H9 (cell line): ENCODE results near the gene DNAJC15. TPM values are rescaled to one million over a fixed set of nuclear protein-coding genes. Genes with fewer than 3 reads are reported as not detected.

Experiments used
- DNase-seq: peaks from one replicate; pipeline ENCODE4 v3.0.0-alpha.2; 2017
- H2AFZ ChIP-seq: one replicate; pipeline ENCODE4 v1.6.1; 2013; ENCODE audit warnings: mild to moderate bottlenecking, low read length, control low read depth, moderate library complexity
- H2AK5ac ChIP-seq: 2 replicates; pipeline ENCODE4 v1.6.1; 2013; ENCODE audit warnings: low read length, control low read depth, mixed read lengths; ENCODE audit not compliant: insufficient read length
- H2BK120ac ChIP-seq: one replicate; pipeline ENCODE4 v1.6.1; 2013; ENCODE audit warnings: low read depth, mild to moderate bottlenecking, low read length, control low read depth, inconsistent platforms; ENCODE audit not compliant: poor library complexity, severe bottlenecking
- H2BK12ac ChIP-seq: 2 replicates; pipeline ENCODE4 v1.6.1; 2013; ENCODE audit warnings: low read length, control low read depth, mixed read lengths, low read depth; ENCODE audit not compliant: insufficient read length
- H2BK15ac ChIP-seq: 2 replicates; pipeline ENCODE4 v1.6.1; 2013; ENCODE audit warnings: low read depth, low read length, control low read depth
- H2BK20ac ChIP-seq: one replicate; pipeline ENCODE4 v1.6.1; 2013; ENCODE audit warnings: low read depth, mild to moderate bottlenecking, low read length, control low read depth, inconsistent platforms; ENCODE audit not compliant: poor library complexity, severe bottlenecking
- H2BK5ac ChIP-seq: 2 replicates; pipeline ENCODE4 v1.6.1; 2013; ENCODE audit warnings: low read length, control low read depth, mixed read lengths; ENCODE audit not compliant: insufficient read length
- H3K14ac ChIP-seq: 2 replicates; pipeline ENCODE4 v1.6.1; 2013; ENCODE audit warnings: low read length, control low read depth; ENCODE audit not compliant: insufficient read depth
- H3K18ac ChIP-seq: 2 replicates; pipeline ENCODE4 v1.6.1; 2013; ENCODE audit warnings: low read depth, mild to moderate bottlenecking, mixed read lengths, low read length, control low read depth; ENCODE audit not compliant: insufficient read length
- H3K23ac ChIP-seq: 2 replicates; pipeline ENCODE4 v1.6.1; 2013; ENCODE audit warnings: low read length, control low read depth, mixed read lengths, low read depth; ENCODE audit not compliant: insufficient read length
- H3K23me2 ChIP-seq: 2 replicates; pipeline ENCODE4 v1.6.1; 2013; ENCODE audit warnings: low read depth, mild to moderate bottlenecking, mixed read lengths, low read length, control low read depth; ENCODE audit not compliant: insufficient read length, poor library complexity, severe bottlenecking
- H3K27ac ChIP-seq: 2 replicates; pipeline ENCODE4 v1.5.1; 2013; ENCODE audit warnings: low read length, control low read depth, mixed read lengths, low read depth; ENCODE audit not compliant: insufficient read length
- H3K27me3 ChIP-seq: 2 replicates; pipeline ENCODE4 v1.6.1; 2013; ENCODE audit warnings: low read length, control low read depth, inconsistent platforms; ENCODE audit not compliant: insufficient read depth
- H3K4ac ChIP-seq: 2 replicates; pipeline ENCODE4 v1.6.1; 2013; ENCODE audit warnings: low read depth, mild to moderate bottlenecking, control low read depth, inconsistent platforms, low read length, moderate library complexity
- H3K4me1 ChIP-seq: 2 replicates; pipeline ENCODE4 v1.6.1; 2013; ENCODE audit warnings: low read length, control low read depth, inconsistent platforms; ENCODE audit not compliant: insufficient read depth
- H3K4me2 ChIP-seq: 2 replicates; pipeline ENCODE4 v1.6.1; 2013; ENCODE audit warnings: low read length, control low read depth, mixed read lengths; ENCODE audit not compliant: insufficient read length, insufficient read depth
- H3K56ac ChIP-seq: 2 replicates; pipeline ENCODE4 v1.6.1; 2013; ENCODE audit warnings: low read depth, mild to moderate bottlenecking, mixed read lengths, low read length, control low read depth; ENCODE audit not compliant: insufficient read length
- H3K79me1 ChIP-seq: 2 replicates; pipeline ENCODE4 v1.6.1; 2013; ENCODE audit warnings: low read depth, mild to moderate bottlenecking, moderate library complexity, low read length, control low read depth, inconsistent platforms; ENCODE audit not compliant: insufficient read depth, poor library complexity, severe bottlenecking
- H3K79me2 ChIP-seq: 2 replicates; pipeline ENCODE4 v1.6.1; 2013; ENCODE audit warnings: low read length, control low read depth, inconsistent platforms; ENCODE audit not compliant: insufficient read depth
- H3K9ac ChIP-seq: 2 replicates; pipeline ENCODE4 v1.6.1; 2013; ENCODE audit warnings: low read length, control low read depth, mixed read lengths; ENCODE audit not compliant: insufficient read length; ENCODE audit errors: extremely low read depth
- H3K9me3 ChIP-seq: one replicate; pipeline ENCODE4 v1.6.1; 2013; ENCODE audit warnings: low read depth, low read length, inconsistent platforms; ENCODE audit not compliant: control insufficient read depth
- H3T11ph ChIP-seq: one replicate; pipeline ENCODE4 v1.6.1; 2013; ENCODE audit warnings: mild to moderate bottlenecking, low read length, control low read depth, inconsistent platforms
- H4K20me1 ChIP-seq: one replicate; pipeline ENCODE4 v1.6.1; 2013; ENCODE audit not compliant: control insufficient read depth, insufficient read length, insufficient read depth
- H4K5ac ChIP-seq: 2 replicates; pipeline ENCODE4 v1.6.1; 2013; ENCODE audit warnings: low read depth, mild to moderate bottlenecking, mixed read lengths, low read length, control low read depth; ENCODE audit not compliant: insufficient read length
- H4K8ac ChIP-seq: replicated peaks from 2 replicates; pipeline ENCODE4 v1.6.1; 2013; ENCODE audit warnings: low read length, control low read depth, mixed read lengths, low read depth; ENCODE audit not compliant: insufficient read length
- H4K91ac ChIP-seq: 2 replicates; pipeline ENCODE4 v1.6.1; 2013; ENCODE audit warnings: low read depth, mild to moderate bottlenecking, moderate library complexity, mixed read lengths, low read length, control low read depth; ENCODE audit not compliant: insufficient read length
- H3K27ac Mint-ChIP-seq, 3 experiments: 2 replicates in 2 of 3; 3 replicates in 1 of 3; pipeline ENCODE4 v1.8.0; 2020 to 2021; ENCODE audit warnings: mixed read lengths in 3 of 3, mild to moderate bottlenecking in 1 of 3, moderate library complexity in 1 of 3
- H3K27me3 Mint-ChIP-seq: 2 replicates; pipeline ENCODE4 v1.8.0; 2021; ENCODE audit warnings: low read depth, mild to moderate bottlenecking, moderate library complexity, mixed read lengths
- H3K36me3 Mint-ChIP-seq, 3 experiments: 2 replicates in 2 of 3; 3 replicates in 1 of 3; pipeline ENCODE4 v1.8.0; 2020 to 2021; ENCODE audit warnings: low read depth in 3 of 3, mixed read lengths in 3 of 3; ENCODE audit not compliant: insufficient read depth in 1 of 3
- H3K4me1 Mint-ChIP-seq, 2 experiments: 2 replicates each; pipeline ENCODE4 v1.8.0; 2020; ENCODE audit warnings: mixed read lengths in 2 of 2
- H3K4me3 Mint-ChIP-seq, 2 experiments: 2 replicates in 1 of 2; 3 replicates in 1 of 2; pipeline ENCODE4 v1.8.0; 2020 to 2021; ENCODE audit warnings: mild to moderate bottlenecking in 2 of 2, mixed read lengths in 2 of 2, moderate library complexity in 1 of 2
- H3K9me3 Mint-ChIP-seq, 2 experiments: 2 replicates in 1 of 2; 3 replicates in 1 of 2; pipeline ENCODE4 v1.8.0; 2020; ENCODE audit warnings: mild to moderate bottlenecking in 2 of 2, mixed read lengths in 2 of 2, moderate library complexity in 1 of 2
- CTCF ChIP-seq: fragments of 200-600 bp; sonication (generic); conservative IDR thresholded peaks from 3 replicates; pipeline ENCODE4 v1.8.0; 2021; ENCODE audit warnings: antibody characterized with exemption, mild to moderate bottlenecking
- WGBS: extraction: QIAGEN DNeasy Blood & Tissue Kit; methylation state at CpG from one replicate; pipeline ENCODE4 v1.1.7; 2013; ENCODE audit warnings: missing lambda C conversion rate, low lambda C conversion rate, mixed read lengths; ENCODE audit not compliant: insufficient read length; ENCODE audit errors: extremely low coverage; 5-methylcytosine and 5-hydroxymethylcytosine counted together
- total RNA-seq: library from RNA; stranded (reverse); gene quantifications from 2 replicates; pipeline ENCODE4 v1.2.1, GENCODE V29; 2021

DNAJC15 gene
- total RNA-seq, 1 experiment from 2014 or later: 13.4 TPM

DNA sequence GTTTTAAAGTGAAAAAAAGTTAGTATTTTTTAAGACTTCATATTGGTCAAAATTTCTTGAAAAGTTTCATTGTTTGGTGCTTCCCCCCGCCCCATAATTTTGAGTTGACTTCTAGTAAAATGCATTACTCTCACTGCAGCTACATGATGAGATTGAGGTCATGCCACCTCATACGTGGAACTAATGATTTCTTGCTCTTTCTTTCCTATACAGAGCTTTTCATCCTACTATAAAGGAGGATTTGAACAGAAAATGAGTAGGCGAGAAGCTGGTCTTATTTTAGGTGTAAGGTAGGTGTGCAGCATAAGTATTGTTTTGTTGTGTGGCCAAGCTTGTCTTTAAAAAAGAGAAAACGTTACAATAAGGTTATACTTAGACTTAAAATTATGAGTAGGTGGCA lies 55.0 kb downstream of the DNAJC15 start:
- H4K91ac ChIP-seq: no peak overlapping the region
- H2BK20ac ChIP-seq: no peak overlapping the region
- Mint-ChIP-seq H3K4me3 (no peak overlapping the region), H3K4me1 (peaks cover 15 to 21% of the 10 kb centered on the region in 2 experiments), H3K27ac (no peak overlapping the region; a peak in 1 of 7 replicates), H3K27me3 (no peaks in the 10 kb centered on the region), H3K36me3 (peaks cover 5 to 22% (median 19%) of the 10 kb centered on the region in 3 experiments), H3K9me3 (peaks cover 2 to 3% of the 10 kb centered on the region in 2 experiments; a peak in 2 of 5 replicates)
- no peaks in the 10 kb centered on the region for H3K23me2 ChIP-seq
- H2AFZ ChIP-seq: no peak overlapping the region
- no peak overlapping the region for H2BK5ac ChIP-seq
- H3K14ac ChIP-seq: no peak overlapping the region
- no peaks in the 10 kb centered on the region for H4K20me1 ChIP-seq
- no peak overlapping the region for H3K4ac ChIP-seq
- no peaks in the 10 kb centered on the region for H3K27me3 ChIP-seq
- no peaks in the 10 kb centered on the region for H3K79me2 ChIP-seq
- DNase-seq: no peak
- H3K4me2 ChIP-seq: no peak overlapping the region
- no peak overlapping the region for H3K27ac ChIP-seq
- H3K18ac ChIP-seq: no peak overlapping the region
- no peaks in the 10 kb centered on the region for H3K79me1 ChIP-seq
- TF ChIP-seq CTCF: no peak
- H3K9me3 ChIP-seq: no peaks in the 10 kb centered on the region
- no peak overlapping the region for H3K56ac ChIP-seq
- no peak overlapping the region for H2BK120ac ChIP-seq
- H3T11ph ChIP-seq: no peak overlapping the region
- no peaks in the 10 kb centered on the region for H3K4me1 ChIP-seq
- no CpG with 5 or more reads among the region's 4 CpGs for WGBS
- no peak overlapping the region for H3K9ac ChIP-seq
- H2BK12ac ChIP-seq: no peak overlapping the region
- H2AK5ac ChIP-seq: no peak overlapping the region
- no peak overlapping the region for H2BK15ac ChIP-seq
- H4K5ac ChIP-seq: no peak overlapping the region
- no peak overlapping the region for H4K8ac ChIP-seq
- no peak overlapping the region for H3K23ac ChIP-seq
